SK-N-SH treated with all-trans-retinoic acid at 6 μM for 48 hours (cell line): ENCODE results near the gene PMPCA.

Experiments
- ATAC-seq: fragments of 200-7000 bp; cut with Tn5 transposase; 3 replicates; pipeline ENCODE4 v1.9.1; 2020; ENCODE audit warnings: mild to moderate bottlenecking, moderate library complexity
- ARNTL ChIP-seq: fragments of 450-650 bp; formaldehyde crosslinking; IDR thresholded peaks from 2 replicates; pipeline ENCODE4 v1.5.0; 2020; ENCODE audit warnings: low read depth, mild to moderate bottlenecking, moderate library complexity, borderline replicate concordance
- BACH2 ChIP-seq: fragments of 250-450 bp; sonication (Bioruptor Pico); IDR thresholded peaks from 2 replicates; pipeline ENCODE4 v1.9.0; 2021; ENCODE audit warnings: mild to moderate bottlenecking, borderline replicate concordance
- CREB5 ChIP-seq: fragments of 250-450 bp; sonication (Bioruptor Pico); IDR thresholded peaks from 2 replicates; pipeline ENCODE4 v1.5.1; 2020; ENCODE audit warnings: low read depth, mild to moderate bottlenecking, moderate library complexity
- CSDC2 ChIP-seq: fragments of 250-450 bp; sonication (Bioruptor Pico); IDR thresholded peaks from 2 replicates; pipeline ENCODE4 v1.5.0; 2020; ENCODE audit warnings: mild to moderate bottlenecking, moderate library complexity
- CSRNP3 ChIP-seq: fragments of 250-450 bp; sonication (Bioruptor Pico); IDR thresholded peaks from 2 replicates; pipeline ENCODE4 v1.5.1; 2021; ENCODE audit warnings: mild to moderate bottlenecking, moderate library complexity
- ESRRG ChIP-seq: fragments of 250-450 bp; sonication (Bioruptor Pico); IDR thresholded peaks from 2 replicates; pipeline ENCODE4 v1.6.1; 2021; ENCODE audit warnings: mild to moderate bottlenecking
- GLIS3 ChIP-seq: fragments of 250-450 bp; sonication (Bioruptor Pico); IDR thresholded peaks from 2 replicates; pipeline ENCODE4 v1.5.0; 2020; ENCODE audit warnings: mild to moderate bottlenecking, moderate library complexity
- ISL1 ChIP-seq: fragments of 250-450 bp; sonication (Bioruptor Pico); IDR thresholded peaks from 2 replicates; pipeline ENCODE4 v2.1.2; 2022; ENCODE audit warnings: mild to moderate bottlenecking, moderate library complexity
- OSR1 ChIP-seq: fragments of 250-450 bp; sonication (Bioruptor Pico); IDR thresholded peaks from 2 replicates; pipeline ENCODE4 v1.8.0; 2022; ENCODE audit warnings: moderate library complexity, mild to moderate bottlenecking, inconsistent platforms
- PATZ1 ChIP-seq: fragments of 250-450 bp; sonication (Bioruptor Pico); IDR thresholded peaks from 2 replicates; pipeline ENCODE4 v1.8.0; 2020; ENCODE audit warnings: mild to moderate bottlenecking, moderate library complexity, borderline replicate concordance
- POU6F1 ChIP-seq: fragments of 250-450 bp; sonication (Bioruptor Pico); IDR thresholded peaks from 2 replicates; pipeline ENCODE4 v1.8.0; 2021; ENCODE audit warnings: low read depth, mild to moderate bottlenecking, moderate library complexity, borderline replicate concordance
- PPARA ChIP-seq: fragments of 250-450 bp; sonication (Bioruptor Pico); IDR thresholded peaks from 2 replicates; pipeline ENCODE4 v1.5.0; 2020; ENCODE audit warnings: mild to moderate bottlenecking, borderline replicate concordance
- RARB ChIP-seq: fragments of 250-450 bp; sonication (Bioruptor Pico); IDR thresholded peaks from 2 replicates; pipeline ENCODE4 v1.8.0; 2021; ENCODE audit warnings: mild to moderate bottlenecking, moderate library complexity
- SNAI2 ChIP-seq: fragments of 250-450 bp; sonication (Bioruptor Pico); IDR thresholded peaks from 2 replicates; pipeline ENCODE4 v1.5.0; 2020; ENCODE audit warnings: mild to moderate bottlenecking, moderate library complexity
- TCF4 ChIP-seq: fragments of 250-450 bp; sonication (Bioruptor Pico); IDR thresholded peaks from 2 replicates; pipeline ENCODE4 v1.8.0; 2021; ENCODE audit warnings: mild to moderate bottlenecking, moderate library complexity, borderline replicate concordance
- TOX ChIP-seq: fragments of 250-450 bp; sonication (Bioruptor Pico); IDR thresholded peaks from 2 replicates; pipeline ENCODE4 v1.8.0; 2021; ENCODE audit warnings: mild to moderate bottlenecking, moderate library complexity, borderline replicate concordance
- TSHZ2 ChIP-seq: fragments of 250-450 bp; sonication (Bioruptor Pico); IDR thresholded peaks from 2 replicates; pipeline ENCODE4 v1.5.0; 2020; ENCODE audit warnings: mild to moderate bottlenecking, moderate library complexity
- ZC3H10 ChIP-seq: fragments of 250-450 bp; sonication (Bioruptor Pico); IDR thresholded peaks from 2 replicates; pipeline ENCODE4 v1.5.1; 2021; ENCODE audit warnings: mild to moderate bottlenecking, moderate library complexity
- ZFP3 ChIP-seq: fragments of 250-450 bp; sonication (Bioruptor Pico); IDR thresholded peaks from 2 replicates; pipeline ENCODE4 v1.5.0; 2020; ENCODE audit warnings: mild to moderate bottlenecking, moderate library complexity
- ZNF565 ChIP-seq: fragments of 450-650 bp; formaldehyde crosslinking; conservative IDR thresholded peaks from 2 replicates; pipeline ENCODE4 v1.5.0; 2020; ENCODE audit warnings: low read depth, mild to moderate bottlenecking, moderate library complexity
- ZNF70 ChIP-seq: fragments of 450-650 bp; formaldehyde crosslinking; IDR thresholded peaks from 2 replicates; pipeline ENCODE4 v1.5.0; 2020; ENCODE audit warnings: mild to moderate bottlenecking, moderate library complexity
- ZNF8 ChIP-seq: fragments of 450-650 bp; formaldehyde crosslinking; IDR thresholded peaks from 2 replicates; pipeline ENCODE4 v1.5.0; 2020; ENCODE audit warnings: mild to moderate bottlenecking, moderate library complexity

The PMPCA gene

GRCh38 chr9:136470792-136471469 is 60.5 kb downstream of the PMPCA start (continued):
- TF ChIP-seq POU6F1 (CRISPR knock-in tag), result no peak
- no peak for TF ChIP-seq ZNF565 (CRISPR knock-in tag)
- TF ChIP-seq, all 23 proteins: peak for 0

GRCh38 chr9:136471802-136472487 is 61.5 kb downstream of the PMPCA start:
- no peak for ATAC-seq
- TF ChIP-seq ZNF70 (CRISPR knock-in tag) (no peak), CSDC2 (CRISPR knock-in tag) (no peak), SNAI2 (no peak), ZC3H10 (CRISPR knock-in tag) (no peak), ZFP3 (CRISPR knock-in tag) (no peak), TOX (no peak), CSRNP3 (CRISPR knock-in tag) (no peak), ARNTL (CRISPR knock-in tag) (no peak), ZNF8 (CRISPR knock-in tag) (no peak), OSR1 (CRISPR knock-in tag) (no peak), CREB5 (no peak), PATZ1 (CRISPR knock-in tag) (no peak), TSHZ2 (no peak), BACH2 (CRISPR knock-in tag) (no peak)

- no peak for ATAC-seq
- TF ChIP-seq TCF4 (CRISPR knock-in tag) (no peak), TSHZ2 (no peak), ISL1 (CRISPR knock-in tag) (no peak), ZNF70 (CRISPR knock-in tag) (no peak), ZNF8 (CRISPR knock-in tag) (no peak), CSDC2 (CRISPR knock-in tag) (no peak), GLIS3 (no peak), ESRRG (CRISPR knock-in tag) (no peak), PATZ1 (CRISPR knock-in tag) (no peak), PPARA (no peak), SNAI2 (no peak), RARB (CRISPR knock-in tag) (no peak)
Observed at GRCh38 chr9:136472640-136473353, 62.3 kb downstream of the PMPCA start.
